Colonic mucosa (tissue), 4 donors: ENCODE measurements around the gene SPRR1B. TPM values are rescaled to one million over a fixed set of nuclear protein-coding genes. Genes with fewer than 3 reads are reported as not detected.

Experiments used
- DNase-seq: peaks from one replicate; pipeline ENCODE4 v3.0.0-alpha.2; 2020
- H3K27ac ChIP-seq: fragments of 200-600 bp; one replicate; pipeline ENCODE4 v1.8.0; 2021
- H3K27me3 ChIP-seq: fragments of 200-600 bp; one replicate; pipeline ENCODE4 v1.8.0; 2021
- H3K36me3 ChIP-seq: fragments of 200-600 bp; one replicate; pipeline ENCODE4 v1.8.0; 2021
- H3K4me1 ChIP-seq: fragments of 200-600 bp; one replicate; pipeline ENCODE4 v1.8.0; 2021; ENCODE audit warnings: mild to moderate bottlenecking
- H3K4me3 ChIP-seq: fragments of 200-600 bp; one replicate; pipeline ENCODE4 v1.8.0; 2021
- H3K9ac ChIP-seq, 2 donors: one replicate each; pipeline ENCODE4 v1.7.0; 2013; ENCODE audit warnings: control low read depth in 2 of 2, low read depth in 2 of 2, low read length in 2 of 2
- H3K9me3 ChIP-seq: fragments of 200-600 bp; one replicate; pipeline ENCODE4 v1.8.0; 2021
- CTCF ChIP-seq: fragments of 200-600 bp; IDR thresholded peaks from one replicate; pipeline ENCODE4 v1.8.0; 2022; ENCODE audit warnings: antibody characterized with exemption, mild to moderate bottlenecking
- intact Hi-C: fragments of 100-400 bp; cut with DNase I; formaldehyde crosslinking; loops from one replicate; pipeline ENCODE4 v1.14.1; 2022
- total RNA-seq, 2 donors: library from RNA; stranded (reverse); fragmentation: NEBNext Ultra II Directional in 1 of 2; extraction: Animal tissue kit (Norgen Biotek cat#: 25700) in 1 of 2; gene quantifications; one replicate each; pipeline ENCODE4 v1.2.1, GENCODE V29; 2021
- donor health status: healthy.
- donor health status: DM: no; HTN: no; CAD: no.
- donor health status: DM: no; HTN: no; CAD: no.

SPRR1B gene
- total RNA-seq, 2 donors from 2014 or later, result not detected

DNA sequence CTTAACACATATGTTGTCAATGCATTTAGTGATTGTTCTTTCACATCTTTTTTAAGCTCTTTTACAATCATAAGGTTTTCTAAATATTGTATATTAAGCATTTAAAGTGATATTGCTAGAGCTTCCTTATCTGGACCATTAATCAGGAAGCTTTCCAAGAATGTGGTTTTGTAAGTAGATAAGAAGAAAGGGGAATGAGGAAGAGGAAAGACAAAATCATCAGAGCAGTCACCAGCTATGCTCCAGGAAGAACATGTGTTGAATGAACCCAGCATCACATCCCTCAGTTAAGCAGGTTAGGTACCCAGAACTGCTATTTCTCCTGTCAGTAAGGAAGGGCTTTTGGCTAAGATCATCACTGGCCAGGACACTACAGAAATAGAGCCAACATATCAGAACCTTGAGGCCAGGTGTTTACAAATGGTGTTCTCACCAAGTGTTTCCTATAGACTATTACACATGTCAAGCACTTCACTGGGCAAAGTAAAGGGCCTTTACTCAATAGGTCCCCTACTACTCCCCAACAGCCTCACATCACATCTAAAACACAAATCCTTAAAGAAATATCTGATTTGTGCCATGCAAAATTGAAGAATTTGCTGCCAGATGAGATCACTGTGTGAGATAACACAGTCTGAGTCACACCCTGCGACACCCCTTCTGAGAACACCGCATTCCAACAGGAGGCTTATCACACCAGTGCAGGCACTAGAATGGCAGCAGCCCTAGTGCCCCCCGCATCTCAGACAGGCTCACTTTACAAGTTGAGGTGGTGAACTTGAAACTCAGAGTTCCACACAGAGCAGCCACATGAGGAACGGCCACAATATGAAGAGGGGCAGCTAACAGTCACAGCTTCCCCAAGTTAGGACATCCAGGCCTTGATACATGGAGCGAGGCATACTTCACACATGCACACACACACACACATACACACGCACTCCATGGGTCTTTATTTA, 28.1 kb downstream of the SPRR1B start:
- no peaks in the 10 kb centered on the region for H3K9me3 ChIP-seq
- no peak for DNase-seq
- no peaks in the 10 kb centered on the region for H3K36me3 ChIP-seq
- H3K4me3 ChIP-seq, result no peak overlapping the region
- H3K27me3 ChIP-seq, result no peaks in the 10 kb centered on the region
- intact Hi-C loops, result no loop called here
- H3K27ac ChIP-seq, result no peak overlapping the region
- TF ChIP-seq CTCF, result no peak
- H3K4me1 ChIP-seq, result no peaks in the 10 kb centered on the region
- H3K9ac ChIP-seq, result no peak overlapping the region

DNA sequence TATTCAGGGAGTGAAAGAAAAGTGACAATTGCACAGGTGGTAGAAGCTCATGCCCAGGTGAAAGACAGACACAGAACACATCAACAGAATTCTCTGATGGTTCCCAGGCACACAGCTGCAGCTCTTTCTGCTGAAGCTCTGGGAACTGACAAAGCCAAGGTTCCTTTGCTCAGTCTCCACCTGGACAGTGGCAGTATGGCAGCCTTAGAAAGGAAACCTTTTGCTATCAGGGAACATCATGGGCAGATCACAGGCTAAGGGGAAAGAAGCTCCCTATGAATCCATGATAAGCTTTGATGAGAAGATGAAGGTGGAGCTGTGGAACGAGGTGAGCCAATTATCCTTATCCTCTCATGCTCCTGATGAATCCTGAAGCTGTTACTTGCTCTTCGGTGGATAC, 39.2 kb downstream of the SPRR1B start:
- no peak for DNase-seq
- TF ChIP-seq CTCF, result no peak

DNA sequence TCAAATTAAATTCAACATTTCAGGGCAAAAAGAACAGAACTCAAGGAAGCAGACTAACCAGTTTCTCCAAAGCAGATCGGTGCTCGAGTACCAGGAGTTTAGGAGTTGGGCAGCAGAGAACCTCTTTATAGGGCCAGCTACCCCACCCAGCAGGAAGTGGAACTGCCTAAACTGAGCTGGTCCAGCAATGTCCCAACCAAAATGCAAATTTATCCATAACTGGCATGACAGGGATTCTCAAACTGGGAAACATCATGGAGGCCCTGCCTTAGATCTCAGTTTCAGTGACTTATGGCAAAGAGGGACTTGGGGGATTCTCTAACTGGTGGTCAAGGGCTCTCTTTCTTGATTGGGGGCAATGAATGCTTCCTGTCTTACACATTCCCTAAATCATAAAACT, 40.5 kb downstream of the SPRR1B start, which contains the start of gene SPRR2B:
SPRR2B (minus strand) TSS at position 101 of the 400 bp plus-strand sequence. CDS start 772 bp downstream, outside the sequence.
- Histone ChIP-seq H3K36me3 (no peaks in the 10 kb centered on the region), H3K4me1 (no peaks in the 10 kb centered on the region), H3K27me3 (no peaks in the 10 kb centered on the region), H3K4me3 (no peak within 1 kb of the TSS), H3K27ac (no peak within 1 kb of the TSS), H3K9me3 (no peaks in the 10 kb centered on the region), H3K9ac (no peak within 1 kb of the TSS)
- DNase-seq, result no peak
- intact Hi-C loops, result no loop called here
- TF ChIP-seq CTCF, result no peak

More for the DNA sequence above, 39.2 kb downstream of the SPRR1B start:
- H3K9me3 ChIP-seq, result no peaks in the 10 kb centered on the region
- no peak overlapping the region for H3K27ac ChIP-seq
- H3K9ac ChIP-seq, result no peak overlapping the region
- no peaks in the 10 kb centered on the region for H3K27me3 ChIP-seq
- no peaks in the 10 kb centered on the region for H3K36me3 ChIP-seq
- intact Hi-C loops, result no loop called here
- H3K4me1 ChIP-seq, result no peaks in the 10 kb centered on the region
- H3K4me3 ChIP-seq, result no peak overlapping the region

DNA sequence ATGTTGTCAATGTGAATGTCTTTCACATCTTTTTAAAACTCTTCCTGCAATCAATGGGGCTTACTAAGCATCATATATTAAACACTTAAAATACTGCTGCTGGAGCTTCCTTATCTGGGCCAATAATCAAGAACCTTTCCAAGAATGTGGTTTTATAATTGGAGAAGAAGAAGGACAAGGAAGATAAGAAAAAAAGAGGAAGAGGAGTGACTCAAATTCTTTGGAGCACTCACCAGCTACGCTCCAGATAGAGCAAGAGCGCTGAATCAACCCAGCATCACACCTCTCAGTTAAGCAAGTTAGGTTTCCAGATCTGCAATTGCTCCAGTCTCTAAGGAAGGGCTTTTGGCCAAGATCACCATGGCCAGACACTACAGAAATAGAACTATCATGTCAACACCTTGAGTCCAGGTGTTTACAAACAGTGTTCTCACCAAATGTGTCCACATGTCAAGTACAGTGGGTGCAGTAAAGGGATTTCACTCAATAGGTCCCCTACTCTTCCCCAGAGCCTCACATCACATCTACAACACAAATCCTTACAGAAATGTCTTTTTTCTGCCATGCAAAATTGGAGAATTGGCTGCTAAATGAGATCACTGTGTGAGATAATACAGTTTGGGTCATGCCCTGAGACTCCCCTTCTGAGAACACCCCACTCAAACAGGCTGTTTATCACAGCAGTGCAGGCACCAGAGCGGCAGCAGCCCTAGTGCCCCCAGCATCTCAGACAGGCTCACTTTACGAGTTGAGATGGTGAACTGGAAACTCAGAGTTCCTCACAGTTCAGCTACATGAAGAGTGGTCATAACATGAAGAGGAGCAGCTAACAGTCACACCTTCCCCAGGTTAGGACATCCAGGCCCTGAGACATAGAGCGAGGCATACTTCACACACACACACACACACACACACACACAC, 42.1 kb downstream of the SPRR1B start:
- no peak for DNase-seq
- intact Hi-C loops, result no loop called here
- TF ChIP-seq CTCF, result no peak

DNA sequence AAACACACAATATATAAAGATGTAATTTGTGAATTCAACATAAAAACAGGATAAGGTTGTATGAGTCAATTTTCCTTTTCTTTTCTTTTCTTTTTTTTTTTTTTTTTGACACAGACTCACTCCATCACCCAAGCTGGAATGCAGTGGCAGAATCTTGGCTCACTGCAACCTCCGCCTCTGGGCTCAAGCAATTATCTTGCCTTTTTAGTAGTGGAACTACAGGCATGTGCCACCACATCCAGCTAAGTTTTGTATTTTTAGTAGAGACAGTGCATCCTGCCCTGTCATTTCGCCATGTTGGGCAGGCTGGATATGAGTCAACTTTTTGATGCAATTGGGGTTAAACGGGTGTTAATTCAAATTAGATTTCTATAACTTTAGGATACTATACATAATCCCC, 50.7 kb downstream of the SPRR1B start:
- Histone ChIP-seq H3K9ac (no peak overlapping the region), H3K4me1 (no peaks in the 10 kb centered on the region), H3K36me3 (no peaks in the 10 kb centered on the region), H3K27ac (no peak overlapping the region), H3K9me3 (no peaks in the 10 kb centered on the region), H3K4me3 (no peak overlapping the region), H3K27me3 (no peaks in the 10 kb centered on the region)
- DNase-seq, result no peak
- TF ChIP-seq CTCF, result no peak
- intact Hi-C loops, result no loop called here

More for the DNA sequence above, 42.1 kb downstream of the SPRR1B start:
- Histone ChIP-seq H3K9me3 (no peaks in the 10 kb centered on the region), H3K27ac (no peak overlapping the region), H3K4me3 (no peak overlapping the region), H3K9ac (no peak overlapping the region), H3K4me1 (no peaks in the 10 kb centered on the region), H3K27me3 (no peaks in the 10 kb centered on the region), H3K36me3 (no peaks in the 10 kb centered on the region)
